B cell (primary cell): Measurements from ENCODE around the gene C9orf78. TPM values are rescaled to one million over a fixed set of nuclear protein-coding genes. Genes with fewer than 3 reads are reported as not detected.

Experiments used
- ATAC-seq: fragments of 200-7000 bp; cut with Tn5 transposase; one replicate; pipeline ENCODE4 v1.10.0; 2021; ENCODE audit warnings: low read depth, mild to moderate bottlenecking, moderate number of reproducible peaks, moderate library complexity
- CTCF ChIA-PET: fragments of 350-600 bp; sonication (Branson Sonifier 250); formaldehyde crosslinking; loops from one replicate; lab custom pipeline; 2021; ENCODE audit warnings: antibody characterized with exemption, inconsistent platforms; lab: Charles Lee
- POLR2A ChIA-PET: fragments of 350-600 bp; sonication (Branson Sonifier 250); formaldehyde crosslinking; loops from one replicate; lab custom pipeline; 2021; ENCODE audit warnings: antibody characterized with exemption; lab: Charles Lee
- DNase-seq: peaks from one replicate; pipeline ENCODE4 v3.0.0; 2013
- H2AFZ ChIP-seq: 2 replicates; pipeline ENCODE4 v1.6.1; 2012; ENCODE audit warnings: mild to moderate bottlenecking, low read depth, low read length; ENCODE audit not compliant: insufficient read depth, poor library complexity, severe bottlenecking
- H3K27ac ChIP-seq, 2 donors: 1 replicate in 1 of 2; 2 replicates in 1 of 2; pipeline ENCODE4 v1.5.1; 2012 to 2013; ENCODE audit warnings: low read length in 2 of 2, mild to moderate bottlenecking in 2 of 2, moderate library complexity in 1 of 2
- H3K27me3 ChIP-seq, 4 experiments: fragments of 200-600 bp in 1 of 4; sonication (generic) in 1 of 4; replicated peaks in 1 of 4; 1 replicate in 2 of 4; 2 replicates in 2 of 4; pipeline versions ENCODE4 v1.6.1 to v1.7.0; 2013 to 2016; ENCODE audit warnings: low read length in 3 of 4, mild to moderate bottlenecking in 2 of 4, mixed read lengths in 1 of 4, moderate library complexity in 1 of 4; ENCODE audit not compliant: insufficient read depth in 4 of 4, control insufficient read depth in 3 of 4; ENCODE audit errors: control extremely low read depth in 1 of 4
- H3K36me3 ChIP-seq, 2 experiments: replicated peaks in 1 of 2; 1 replicate in 1 of 2; 2 replicates in 1 of 2; pipeline versions ENCODE4 v1.6.1 to v1.7.1; 2013; ENCODE audit warnings: low read length in 1 of 2; ENCODE audit not compliant: insufficient read depth in 2 of 2, control insufficient read depth in 1 of 2; ENCODE audit errors: control extremely low read depth in 1 of 2, extremely low read depth in 1 of 2
- H3K4me1 ChIP-seq, 2 donors: fragments of 200-600 bp in 1 of 2; sonication (generic) in 1 of 2; 1 replicate in 1 of 2; 2 replicates in 1 of 2; pipeline versions ENCODE4 v1.5.1 to v1.6.1; 2013 to 2017; ENCODE audit warnings: low read length in 2 of 2; ENCODE audit not compliant: control insufficient read depth in 2 of 2, insufficient read depth in 2 of 2
- H3K4me2 ChIP-seq: replicated peaks from 2 replicates; pipeline ENCODE3; 2012; ENCODE audit warnings: mild to moderate bottlenecking, low read depth, low read length; ENCODE audit not compliant: poor library complexity, severe bottlenecking
- H3K4me3 ChIP-seq, 5 experiments: fragments of 200-600 bp in 1 of 5; sonication (generic) in 1 of 5; 1 replicate in 3 of 5; 2 replicates in 2 of 5; pipeline versions ENCODE4 v1.5.1 to v1.7.0; 2011 to 2016; ENCODE audit warnings: low read length in 4 of 5, mild to moderate bottlenecking in 4 of 5, low read depth in 2 of 5, control low read depth in 1 of 5, moderate library complexity in 1 of 5; ENCODE audit not compliant: insufficient read depth in 1 of 5; ENCODE audit errors: control extremely low read depth in 1 of 5, extremely low read depth in 1 of 5
- H3K79me2 ChIP-seq: fragments of 200-600 bp; sonication (generic); one replicate; pipeline ENCODE4 v1.6.0; 2016; ENCODE audit warnings: low read length; ENCODE audit not compliant: control insufficient read depth, insufficient read depth
- H3K9ac ChIP-seq: fragments of 200-600 bp; sonication (generic); 2 replicates; pipeline ENCODE4 v1.6.1; 2017; ENCODE audit warnings: mild to moderate bottlenecking, low read length, moderate library complexity
- H3K9me3 ChIP-seq, 3 donors: one replicate each; pipeline versions ENCODE4 v1.6.1 to v1.7.1; 2013; ENCODE audit warnings: low read length in 2 of 3; ENCODE audit not compliant: control insufficient read depth in 2 of 3, insufficient read depth in 1 of 3; ENCODE audit errors: control extremely low read depth in 1 of 3
- H4K20me1 ChIP-seq: 2 replicates; pipeline ENCODE4 v1.6.0; 2012; ENCODE audit warnings: mild to moderate bottlenecking, low read length; ENCODE audit not compliant: insufficient read depth, control insufficient read depth, poor library complexity, severe bottlenecking
- H3K27ac Mint-ChIP-seq: one replicate; pipeline ENCODE4 v1.8.0; 2021; ENCODE audit warnings: mixed read lengths
- H3K27me3 Mint-ChIP-seq: one replicate; pipeline ENCODE4 v1.8.0; 2021; ENCODE audit warnings: mixed read lengths
- H3K4me1 Mint-ChIP-seq: one replicate; pipeline ENCODE4 v1.8.0; 2021; ENCODE audit warnings: mixed read lengths
- H3K4me3 Mint-ChIP-seq: one replicate; pipeline ENCODE4 v1.8.0; 2021; ENCODE audit warnings: mixed read lengths
- H3K9me3 Mint-ChIP-seq: one replicate; pipeline ENCODE4 v1.8.0; 2022; ENCODE audit warnings: mixed read lengths; ENCODE audit not compliant: insufficient read depth
- EZH2 ChIP-seq: IDR thresholded peaks from 2 replicates; pipeline ENCODE4 v1.6.1; 2012; ENCODE audit warnings: borderline replicate concordance, low read depth, mild to moderate bottlenecking, moderate library complexity, low read length; ENCODE audit not compliant: insufficient read depth, poor library complexity, severe bottlenecking
- WGBS: methylation state at CpG from one replicate; pipeline ENCODE4 v1.1.5; 2013; ENCODE audit warnings: missing lambda C conversion rate; ENCODE audit not compliant: insufficient coverage; 5-methylcytosine and 5-hydroxymethylcytosine counted together
- intact Hi-C: fragments of 100-400 bp; cut with micrococcal nuclease; formaldehyde crosslinking; loops from one replicate; pipeline ENCODE4 v1.10.0; 2022
- polyA plus RNA-seq: library from polyadenylated mRNA; depleted of rRNA; stranded (reverse); fragments of >200 nt; gene quantifications from 2 replicates; pipeline ENCODE4 v1.2.3, GENCODE V29; 2012
- total RNA-seq, 2 donors: library from RNA; stranded (reverse); fragments of 120-200 nt in 1 of 2; gene quantifications; 1 replicate in 1 of 2; 2 replicates in 1 of 2; pipeline versions ENCODE4 v1.2.3 to v1.2.4, GENCODE V29; 2013 to 2022
- TF ChIP-seq, protein P1 (sequence below): fragments of 200-600 bp; IDR thresholded peaks from one replicate; pipeline ENCODE4 v1.8.0; 2022; ENCODE audit warnings: antibody characterized with exemption, mild to moderate bottlenecking

The C9orf78 gene
- total and polyA plus RNA-seq, 2 donors (not counting 1 experiment from before 2014, with no cell fraction given): 42.8 to 43.6 TPM

DNA sequence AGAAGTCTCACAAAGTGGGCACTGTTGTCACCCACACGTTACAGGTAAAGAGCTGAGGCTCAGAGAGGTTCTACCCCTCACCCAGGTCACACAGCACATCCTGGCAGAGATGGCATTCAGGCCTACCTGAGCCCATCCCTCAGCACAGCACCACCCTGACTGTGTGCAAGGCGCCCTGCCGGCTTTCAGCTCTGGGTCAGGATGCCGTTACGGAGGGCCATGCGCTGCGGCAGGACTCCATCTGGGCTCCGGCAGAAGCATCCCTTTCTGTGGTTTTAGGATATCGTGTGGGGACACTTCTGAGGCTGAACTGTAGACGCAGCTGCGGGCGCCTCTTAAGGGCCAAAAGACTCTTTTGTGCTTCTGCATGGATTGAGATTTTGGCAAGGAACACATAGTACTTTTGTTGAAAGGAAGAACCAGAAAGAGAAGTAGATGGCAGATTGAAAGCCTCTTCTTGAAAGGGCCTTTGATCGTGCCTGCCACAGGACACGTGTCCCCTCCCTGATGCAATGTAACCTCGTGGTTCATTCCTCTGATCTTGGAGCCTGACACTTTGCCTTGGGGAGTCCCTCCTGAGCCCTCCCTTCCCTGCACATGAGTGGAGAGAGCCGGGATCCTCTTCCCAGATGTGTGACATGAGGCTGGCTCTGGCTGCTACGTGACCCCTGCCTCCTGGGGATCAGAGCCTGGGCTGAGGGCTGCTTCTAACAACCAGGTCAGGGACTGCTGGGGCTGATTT, 31.5 kb upstream of the C9orf78 start:
- POLR2A ChIA-PET: no interaction called here
- no peak overlapping the region for H3K27ac Mint-ChIP-seq
- peaks cover 11% of the 10 kb centered on the region for H3K4me1 Mint-ChIP-seq
- H3K27me3 Mint-ChIP-seq: no peaks in the 10 kb centered on the region
- H2AFZ ChIP-seq: no peak overlapping the region
- peaks cover 8 to 12% of the 10 kb centered on the region in 2 donors for H3K4me1 ChIP-seq
- TF ChIP-seq EZH2: no peak
- TF ChIP-seq, protein P1, sequence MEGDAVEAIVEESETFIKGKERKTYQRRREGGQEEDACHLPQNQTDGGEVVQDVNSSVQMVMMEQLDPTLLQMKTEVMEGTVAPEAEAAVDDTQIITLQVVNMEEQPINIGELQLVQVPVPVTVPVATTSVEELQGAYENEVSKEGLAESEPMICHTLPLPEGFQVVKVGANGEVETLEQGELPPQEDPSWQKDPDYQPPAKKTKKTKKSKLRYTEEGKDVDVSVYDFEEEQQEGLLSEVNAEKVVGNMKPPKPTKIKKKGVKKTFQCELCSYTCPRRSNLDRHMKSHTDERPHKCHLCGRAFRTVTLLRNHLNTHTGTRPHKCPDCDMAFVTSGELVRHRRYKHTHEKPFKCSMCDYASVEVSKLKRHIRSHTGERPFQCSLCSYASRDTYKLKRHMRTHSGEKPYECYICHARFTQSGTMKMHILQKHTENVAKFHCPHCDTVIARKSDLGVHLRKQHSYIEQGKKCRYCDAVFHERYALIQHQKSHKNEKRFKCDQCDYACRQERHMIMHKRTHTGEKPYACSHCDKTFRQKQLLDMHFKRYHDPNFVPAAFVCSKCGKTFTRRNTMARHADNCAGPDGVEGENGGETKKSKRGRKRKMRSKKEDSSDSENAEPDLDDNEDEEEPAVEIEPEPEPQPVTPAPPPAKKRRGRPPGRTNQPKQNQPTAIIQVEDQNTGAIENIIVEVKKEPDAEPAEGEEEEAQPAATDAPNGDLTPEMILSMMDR: no peak
- no peak for DNase-seq
- H3K4me2 ChIP-seq: no peak overlapping the region
- H3K9ac ChIP-seq: no peak overlapping the region
- no peak overlapping the region for H3K4me3 ChIP-seq
- no peaks in the 10 kb centered on the region for H4K20me1 ChIP-seq
- H3K9me3 Mint-ChIP-seq: no peaks in the 10 kb centered on the region
- peaks cover 8 to 28% of the 10 kb centered on the region in 2 experiments for H3K36me3 ChIP-seq
- H3K9me3 ChIP-seq: no peaks in the 10 kb centered on the region
- peak overlapping the region in 1 of 2 donors; percentile 12 for H3K27ac ChIP-seq
- intact Hi-C loops: no loop called here
- WGBS: 84% methylated on average over 17 of the region's 17 CpGs
- CTCF ChIA-PET: no interaction called here
- H3K27me3 ChIP-seq: no peaks in the 10 kb centered on the region
- ATAC-seq: no peak
- no peak overlapping the region for H3K4me3 Mint-ChIP-seq
- H3K79me2 ChIP-seq: no peaks in the 10 kb centered on the region

GRCh38 chr9:129865668-129866320, 30.7 kb upstream of the C9orf78 start:
- Histone ChIP-seq H3K9me3 (no peaks in the 10 kb centered on the region), H3K4me1 (peaks cover 8 to 12% of the 10 kb centered on the region in 2 donors), H3K36me3 (peaks cover 8 to 35% of the 10 kb centered on the region in 2 experiments), H3K79me2 (no peaks in the 10 kb centered on the region), H4K20me1 (no peaks in the 10 kb centered on the region), H3K4me2 (no peak overlapping the region), H2AFZ (no peak overlapping the region), H3K9ac (no peak overlapping the region), H3K27me3 (no peaks in the 10 kb centered on the region), H3K4me3 (no peak overlapping the region), H3K27ac (no peak overlapping the region)
- POLR2A ChIA-PET: no interaction called here
- no peak for ATAC-seq
- Mint-ChIP-seq H3K4me1 (peaks cover 11% of the 10 kb centered on the region), H3K27me3 (no peaks in the 10 kb centered on the region), H3K27ac (no peak overlapping the region), H3K9me3 (no peaks in the 10 kb centered on the region), H3K4me3 (no peak overlapping the region)
- intact Hi-C loops: no loop called here
- no peak for TF ChIP-seq EZH2
- TF ChIP-seq, protein P1: no peak
- 75% methylated on average over 5 of the region's 14 CpGs for WGBS
- CTCF ChIA-PET: no interaction called here
- no peak for DNase-seq
